ACC112 (cell line): ENCODE results near the gene DTNB.

Experiments used
- H2AFZ ChIP-seq: fragments of 200-600 bp; sonication (generic); one replicate; pipeline ENCODE4 v1.6.0; 2017; ENCODE audit warnings: antibody characterized with exemption, low read length; ENCODE audit not compliant: unreplicated experiment
- H3K27ac ChIP-seq: fragments of 200-600 bp; sonication (generic); 2 replicates; pipeline ENCODE4 v1.5.1; 2014; ENCODE audit warnings: low read depth, mild to moderate bottlenecking, antibody characterized with exemption, low read length, moderate library complexity
- H3K27me3 ChIP-seq: fragments of 200-600 bp; sonication (generic); 2 replicates; pipeline ENCODE4 v1.6.1; 2014; ENCODE audit warnings: mild to moderate bottlenecking, antibody characterized with exemption, low read length, moderate library complexity, mixed read lengths; ENCODE audit not compliant: insufficient read depth
- H3K36me3 ChIP-seq: fragments of 200-600 bp; sonication (generic); 2 replicates; pipeline ENCODE4 v1.6.1; 2016; ENCODE audit warnings: mild to moderate bottlenecking, antibody characterized with exemption, low read length, moderate library complexity, mixed read lengths; ENCODE audit not compliant: insufficient read depth
- H3K4me1 ChIP-seq: fragments of 200-600 bp; sonication (generic); one replicate; pipeline ENCODE4 v1.6.1; 2016; ENCODE audit warnings: low read length, mixed read lengths; ENCODE audit not compliant: insufficient read depth, unreplicated experiment, control insufficient read depth
- H3K4me3 ChIP-seq: fragments of 200-600 bp; sonication (generic); 2 replicates; pipeline ENCODE4 v1.5.1; 2014; ENCODE audit warnings: mild to moderate bottlenecking, low read depth, low read length
- H3K79me2 ChIP-seq: fragments of 200-600 bp; sonication (generic); one replicate; pipeline ENCODE4 v1.6.0; 2016; ENCODE audit warnings: low read length; ENCODE audit not compliant: control insufficient read depth, unreplicated experiment, insufficient read depth

DTNB gene

DNA sequence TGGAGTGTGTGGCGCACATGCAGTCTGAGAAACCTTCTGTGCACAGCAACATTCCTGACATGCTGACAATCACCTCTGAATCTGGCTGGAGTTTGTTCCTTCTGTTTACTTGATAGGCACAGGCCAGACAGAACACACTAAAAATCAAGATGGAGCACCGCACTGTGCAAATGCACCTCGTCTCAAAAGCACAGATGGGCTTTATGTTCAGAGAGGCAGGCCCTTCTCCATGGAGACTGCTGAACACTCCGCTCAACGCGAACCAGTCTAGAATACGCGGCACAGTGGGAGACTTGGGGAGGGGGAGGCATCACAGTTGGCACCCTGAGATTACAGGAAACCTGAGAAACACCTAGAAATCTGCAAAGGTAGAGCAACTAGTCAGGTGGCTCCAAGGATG is 273.2 kb downstream of the DTNB start:
- H3K79me2 ChIP-seq, result no peaks in the 10 kb centered on the region
- peaks cover 8% of the 10 kb centered on the region for H3K4me1 ChIP-seq
- no peak overlapping the region for H3K4me3 ChIP-seq
- no peaks in the 10 kb centered on the region for H3K36me3 ChIP-seq
- H3K27me3 ChIP-seq, result no peaks in the 10 kb centered on the region
- H3K27ac ChIP-seq, result no peak overlapping the region
- H2AFZ ChIP-seq, result no peak overlapping the region

DNA sequence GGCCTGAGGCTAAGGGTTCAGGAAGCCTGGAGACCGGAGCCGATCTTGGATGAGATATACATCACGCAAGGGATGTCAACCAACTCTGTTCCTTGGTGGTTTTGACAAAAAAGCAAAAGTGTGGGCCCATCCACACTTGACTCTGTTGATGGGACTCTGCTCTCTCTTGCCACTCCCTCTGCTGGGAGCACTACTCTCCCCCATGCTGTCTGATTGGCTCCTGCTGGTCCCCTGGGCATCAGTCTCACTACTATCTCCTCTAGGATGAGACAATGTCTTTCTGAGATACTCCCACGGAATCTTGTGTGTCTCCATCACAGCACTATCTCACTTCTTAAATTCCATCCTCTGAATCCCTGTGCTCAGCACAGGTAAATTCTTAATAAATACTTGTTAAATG is 274.8 kb downstream of the DTNB start:
- Histone ChIP-seq H3K4me1 (peaks cover 8% of the 10 kb centered on the region), H3K79me2 (no peaks in the 10 kb centered on the region), H3K4me3 (no peak overlapping the region), H2AFZ (no peak overlapping the region), H3K36me3 (no peaks in the 10 kb centered on the region), H3K27me3 (no peaks in the 10 kb centered on the region), H3K27ac (no peak overlapping the region)

DNA sequence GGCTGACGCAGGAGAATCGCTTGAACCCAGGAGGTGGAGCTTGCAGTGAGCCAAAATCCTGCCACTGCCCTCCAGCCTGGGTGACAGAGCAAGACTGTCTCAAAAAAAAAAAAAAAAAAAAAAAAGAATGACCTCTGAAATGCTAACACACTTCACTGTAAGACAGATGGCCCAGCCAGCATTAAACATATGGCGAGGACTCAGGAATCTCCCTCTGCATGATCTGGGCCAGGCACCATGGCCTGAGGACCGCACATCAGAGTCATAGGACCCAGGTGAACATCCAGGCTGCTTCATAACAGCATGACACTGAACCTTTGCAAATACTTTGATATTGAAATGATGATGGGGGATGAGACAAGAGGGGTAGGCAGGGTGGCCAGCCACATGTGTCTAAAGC is 275.6 kb downstream of the DTNB start:
- no peaks in the 10 kb centered on the region for H3K27me3 ChIP-seq
- H3K4me3 ChIP-seq, result no peak overlapping the region
- H2AFZ ChIP-seq, result no peak overlapping the region
- H3K36me3 ChIP-seq, result no peaks in the 10 kb centered on the region
- H3K27ac ChIP-seq, result no peak overlapping the region
- H3K4me1 ChIP-seq, result peaks cover 8% of the 10 kb centered on the region
- H3K79me2 ChIP-seq, result no peaks in the 10 kb centered on the region

DNA sequence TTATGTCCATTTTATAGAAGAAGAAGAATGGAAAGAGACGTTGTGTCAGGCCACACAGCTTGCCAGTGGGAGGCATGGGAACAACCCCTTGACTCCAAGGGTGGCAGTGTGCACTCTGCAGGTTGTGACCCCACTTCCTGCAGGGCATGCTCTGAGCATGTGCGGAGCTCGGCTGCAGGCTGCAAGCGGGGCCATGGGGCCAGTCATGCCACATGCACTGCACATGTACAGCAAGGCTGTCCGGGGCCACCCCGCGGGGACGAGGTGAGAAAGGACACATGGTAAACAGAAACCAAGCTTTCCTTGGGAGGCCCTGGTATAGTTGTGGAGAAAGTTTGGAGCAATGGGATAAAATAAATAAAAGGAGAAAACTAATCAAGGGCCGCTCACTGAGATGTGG is 284.2 kb downstream of the DTNB start:
- Histone ChIP-seq H3K4me3 (no peak overlapping the region), H3K79me2 (no peaks in the 10 kb centered on the region), H3K4me1 (no peaks in the 10 kb centered on the region), H2AFZ (no peak overlapping the region), H3K27me3 (no peaks in the 10 kb centered on the region), H3K27ac (no peak overlapping the region), H3K36me3 (no peaks in the 10 kb centered on the region)

GRCh38 chr2:25388491-25388890 is 284.9 kb downstream of the DTNB start:
- no peaks in the 10 kb centered on the region for H3K27me3 ChIP-seq
- no peak overlapping the region for H3K4me3 ChIP-seq
- no peaks in the 10 kb centered on the region for H3K36me3 ChIP-seq
- no peak overlapping the region for H3K27ac ChIP-seq
- H3K79me2 ChIP-seq, result no peaks in the 10 kb centered on the region
- no peak overlapping the region for H2AFZ ChIP-seq
- H3K4me1 ChIP-seq, result no peaks in the 10 kb centered on the region

GRCh38 chr2:25387876-25388449 is 285.4 kb downstream of the DTNB start:
- Histone ChIP-seq H3K4me3 (no peak overlapping the region), H3K4me1 (no peaks in the 10 kb centered on the region), H3K36me3 (no peaks in the 10 kb centered on the region), H3K27me3 (no peaks in the 10 kb centered on the region), H3K27ac (no peak overlapping the region), H2AFZ (no peak overlapping the region), H3K79me2 (no peaks in the 10 kb centered on the region)

DNA sequence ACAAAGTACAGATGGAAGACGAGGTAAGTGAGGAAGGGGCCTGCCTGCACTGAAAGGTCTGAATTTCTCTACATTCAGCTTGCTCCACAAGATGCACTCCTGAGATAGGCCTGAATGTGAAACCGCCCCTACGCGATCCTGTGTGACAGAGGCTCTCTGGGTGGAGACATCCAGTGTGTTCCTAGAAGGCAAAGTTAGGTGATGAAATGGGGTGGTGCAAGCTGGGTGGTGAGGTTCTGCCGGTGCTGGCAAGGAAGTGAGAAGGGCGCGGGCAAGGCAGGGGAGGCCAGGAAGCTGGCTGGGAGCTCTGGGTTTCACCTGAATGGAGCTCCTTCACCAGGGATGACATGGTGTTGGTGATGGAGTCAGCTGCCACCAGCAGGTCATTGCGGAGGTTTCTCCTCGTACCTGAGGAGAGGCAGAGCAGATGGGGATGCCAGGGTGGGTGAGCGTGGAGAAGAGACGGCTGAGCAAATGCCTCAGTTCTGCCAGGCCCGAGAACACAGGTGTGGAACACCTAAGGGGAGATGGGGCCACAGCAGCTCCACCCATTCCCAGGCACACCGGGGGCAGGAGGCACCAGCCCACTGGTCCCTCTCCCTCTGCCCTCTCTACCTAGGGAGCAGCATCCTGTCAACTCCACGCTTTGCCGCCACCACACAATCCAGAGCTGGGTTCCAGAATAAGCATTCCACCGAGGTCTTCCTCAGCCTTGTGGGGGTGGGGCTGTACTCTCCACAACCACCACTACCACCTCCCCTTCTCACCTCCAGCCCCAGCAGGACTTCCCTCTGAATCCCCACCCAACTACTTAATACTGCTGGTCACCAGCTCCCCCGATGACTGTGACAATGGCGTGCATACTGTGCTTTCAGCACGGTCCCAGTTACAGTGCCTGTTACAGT is 286.2 kb downstream of the DTNB start:
- no peaks in the 10 kb centered on the region for H3K79me2 ChIP-seq

DNA sequence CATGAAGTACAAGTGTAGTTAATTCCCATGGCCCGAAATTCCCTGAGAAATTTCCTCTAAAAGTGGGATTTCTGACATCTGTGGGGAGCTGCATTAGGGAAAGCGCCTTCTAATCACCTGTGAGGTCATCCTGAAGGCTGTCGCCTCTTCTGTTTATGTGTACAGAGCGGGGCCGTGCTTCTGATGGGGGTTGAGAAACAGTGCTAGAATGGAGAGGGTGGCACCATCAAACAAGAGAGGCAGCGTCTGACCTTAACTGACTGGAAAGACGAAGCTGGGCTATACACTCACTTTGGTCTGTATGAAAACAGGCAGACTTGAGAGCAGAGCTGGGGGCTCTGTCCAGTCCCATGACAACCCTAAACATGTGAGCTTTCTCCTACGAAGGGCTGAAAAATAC is 287.5 kb downstream of the DTNB start:
- Histone ChIP-seq H3K4me3 (no peak overlapping the region), H3K79me2 (no peaks in the 10 kb centered on the region)

More for the DNA sequence above, 286.2 kb downstream of the DTNB start:
- Histone ChIP-seq H3K4me3 (no peak overlapping the region), H3K27ac (no peak overlapping the region), H3K36me3 (no peaks in the 10 kb centered on the region), H2AFZ (no peak overlapping the region), H3K4me1 (no peaks in the 10 kb centered on the region), H3K27me3 (no peaks in the 10 kb centered on the region)

GRCh38 chr2:25383806-25384205 is 289.6 kb downstream of the DTNB start:
- Histone ChIP-seq H3K27me3 (no peaks in the 10 kb centered on the region), H2AFZ (no peak overlapping the region), H3K36me3 (no peaks in the 10 kb centered on the region), H3K79me2 (no peaks in the 10 kb centered on the region), H3K27ac (no peak overlapping the region), H3K4me3 (no peak overlapping the region), H3K4me1 (peaks cover 2% of the 10 kb centered on the region)

More for the DNA sequence above, 287.5 kb downstream of the DTNB start:
- Histone ChIP-seq H3K4me1 (no peaks in the 10 kb centered on the region), H2AFZ (no peak overlapping the region), H3K27ac (no peak overlapping the region), H3K27me3 (no peaks in the 10 kb centered on the region), H3K36me3 (no peaks in the 10 kb centered on the region)

DNA sequence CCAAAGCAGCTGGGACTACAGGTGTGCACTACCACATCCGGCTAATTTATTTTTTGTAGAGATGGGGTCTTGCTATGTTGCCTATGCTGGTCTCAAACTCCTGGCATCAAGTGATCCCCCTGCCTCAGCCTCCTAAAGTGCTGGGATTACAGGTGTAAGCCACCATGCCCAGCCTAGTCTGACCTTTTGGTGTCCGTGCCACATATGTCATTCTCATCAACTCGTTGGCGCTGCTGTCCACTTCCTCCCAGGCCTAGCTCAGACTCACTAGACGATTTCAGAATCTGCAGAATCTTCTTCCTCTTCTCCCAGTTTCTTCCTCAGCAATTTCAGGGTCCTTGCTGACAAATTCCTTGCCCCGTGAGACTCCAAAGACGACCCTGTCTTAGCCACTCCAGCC is 291.9 kb downstream of the DTNB start:
- H3K27ac ChIP-seq, result no peak overlapping the region
- no peaks in the 10 kb centered on the region for H3K36me3 ChIP-seq
- no peaks in the 10 kb centered on the region for H3K27me3 ChIP-seq
- H2AFZ ChIP-seq, result no peak overlapping the region
- H3K4me1 ChIP-seq, result peaks cover 8% of the 10 kb centered on the region
- H3K79me2 ChIP-seq, result no peaks in the 10 kb centered on the region
- H3K4me3 ChIP-seq, result no peak overlapping the region
